Vagina (tissue), 2 donors: Measurements from ENCODE around the gene DOK3. TPM values are rescaled to one million over a fixed set of nuclear protein-coding genes. Genes with fewer than 3 reads are reported as not detected.

ENCODE experiments used
- DNase-seq, 2 donors: peaks; one replicate each; pipeline ENCODE4 v3.0.0-alpha.2; 2017; ENCODE audit errors: extremely low spot score in 2 of 2
- H3K27ac ChIP-seq: fragments of 200-600 bp; sonication (generic); one replicate; pipeline ENCODE4 v1.5.1; 2019
- H3K27me3 ChIP-seq: fragments of 200-600 bp; sonication (generic); one replicate; pipeline ENCODE4 v1.5.1; 2019
- H3K36me3 ChIP-seq, 2 donors: fragments of 200-600 bp; sonication (generic); one replicate each; pipeline ENCODE4 v1.5.1; 2017 to 2019
- H3K4me1 ChIP-seq: fragments of 200-600 bp; sonication (generic); one replicate; pipeline ENCODE4 v1.5.1; 2019
- H3K4me3 ChIP-seq, 2 donors: fragments of 200-600 bp; sonication (generic); 1 replicate in 1 of 2; 2 replicates in 1 of 2; pipeline ENCODE4 v1.5.1; 2016 to 2019
- H3K9me3 ChIP-seq: fragments of 200-600 bp; sonication (generic); one replicate; pipeline ENCODE4 v1.5.1; 2019
- POLR2A ChIP-seq, 2 donors: fragments of 450-650 bp; IDR thresholded peaks; one replicate each; pipeline ENCODE4 v1.6.1; 2017; ENCODE audit warnings: antibody characterized with exemption in 2 of 2, mild to moderate bottlenecking in 2 of 2, moderate library complexity in 2 of 2
- POLR2AphosphoS5 ChIP-seq, 2 donors: sonication (generic); formaldehyde crosslinking; IDR thresholded peaks; one replicate each; pipeline ENCODE4 v1.9.0; 2017; ENCODE audit warnings: antibody characterized with exemption in 2 of 2, mild to moderate bottlenecking in 2 of 2, low read depth in 1 of 2; ENCODE audit not compliant: insufficient read depth in 1 of 2
- intact Hi-C: fragments of 100-400 bp; cut with DNase I; formaldehyde crosslinking; loops from one replicate; pipeline ENCODE4 v1.15.1; 2023
- total RNA-seq: library from RNA; depleted of rRNA; stranded (reverse); fragments of >200 nt; gene quantifications from one replicate; pipeline ENCODE4 v1.2.3, GENCODE V29; 2016
- TF ChIP-seq, protein P1 (sequence below), 3 experiments: fragments of 450-650 bp in 2 of 3; fragments of 200-600 bp in 1 of 3; sonication (generic) in 1 of 3; IDR thresholded peaks; one replicate each; pipeline ENCODE4 v1.5.1; 2017 to 2019; ENCODE audit warnings: antibody characterized with exemption in 3 of 3, mild to moderate bottlenecking in 2 of 3, moderate library complexity in 2 of 3

Gene DOK3
- total RNA-seq, 1 donor from 2014 or later = 12.0 TPM

- H3K27me3 ChIP-seq = no peaks in the 10 kb centered on the region
- peaks cover 0 to 50% of the 10 kb centered on the region in 2 donors for H3K36me3 ChIP-seq
- no peak for DNase-seq
- TF ChIP-seq POLR2AphosphoS5 (IDR thresholded peaks at IDR 0.05; ENCODE audit: insufficient read depth in 1 of 2, low read depth in 1 of 2) = no peak
- no peak for TF ChIP-seq POLR2A (IDR thresholded peaks at IDR 0.05)
- TF ChIP-seq, protein P1, sequence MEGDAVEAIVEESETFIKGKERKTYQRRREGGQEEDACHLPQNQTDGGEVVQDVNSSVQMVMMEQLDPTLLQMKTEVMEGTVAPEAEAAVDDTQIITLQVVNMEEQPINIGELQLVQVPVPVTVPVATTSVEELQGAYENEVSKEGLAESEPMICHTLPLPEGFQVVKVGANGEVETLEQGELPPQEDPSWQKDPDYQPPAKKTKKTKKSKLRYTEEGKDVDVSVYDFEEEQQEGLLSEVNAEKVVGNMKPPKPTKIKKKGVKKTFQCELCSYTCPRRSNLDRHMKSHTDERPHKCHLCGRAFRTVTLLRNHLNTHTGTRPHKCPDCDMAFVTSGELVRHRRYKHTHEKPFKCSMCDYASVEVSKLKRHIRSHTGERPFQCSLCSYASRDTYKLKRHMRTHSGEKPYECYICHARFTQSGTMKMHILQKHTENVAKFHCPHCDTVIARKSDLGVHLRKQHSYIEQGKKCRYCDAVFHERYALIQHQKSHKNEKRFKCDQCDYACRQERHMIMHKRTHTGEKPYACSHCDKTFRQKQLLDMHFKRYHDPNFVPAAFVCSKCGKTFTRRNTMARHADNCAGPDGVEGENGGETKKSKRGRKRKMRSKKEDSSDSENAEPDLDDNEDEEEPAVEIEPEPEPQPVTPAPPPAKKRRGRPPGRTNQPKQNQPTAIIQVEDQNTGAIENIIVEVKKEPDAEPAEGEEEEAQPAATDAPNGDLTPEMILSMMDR (IDR thresholded peaks at IDR 0.05) = no peak
- H3K4me3 ChIP-seq = no peak overlapping the region
- H3K4me1 ChIP-seq = peaks cover 18% of the 10 kb centered on the region
- no peak overlapping the region for H3K27ac ChIP-seq
- no peaks in the 10 kb centered on the region for H3K9me3 ChIP-seq
- intact Hi-C loops = no loop called here
Measured at GRCh38 chr5:177512736-177513380, 3.2 kb upstream of the DOK3 start.

DNA sequence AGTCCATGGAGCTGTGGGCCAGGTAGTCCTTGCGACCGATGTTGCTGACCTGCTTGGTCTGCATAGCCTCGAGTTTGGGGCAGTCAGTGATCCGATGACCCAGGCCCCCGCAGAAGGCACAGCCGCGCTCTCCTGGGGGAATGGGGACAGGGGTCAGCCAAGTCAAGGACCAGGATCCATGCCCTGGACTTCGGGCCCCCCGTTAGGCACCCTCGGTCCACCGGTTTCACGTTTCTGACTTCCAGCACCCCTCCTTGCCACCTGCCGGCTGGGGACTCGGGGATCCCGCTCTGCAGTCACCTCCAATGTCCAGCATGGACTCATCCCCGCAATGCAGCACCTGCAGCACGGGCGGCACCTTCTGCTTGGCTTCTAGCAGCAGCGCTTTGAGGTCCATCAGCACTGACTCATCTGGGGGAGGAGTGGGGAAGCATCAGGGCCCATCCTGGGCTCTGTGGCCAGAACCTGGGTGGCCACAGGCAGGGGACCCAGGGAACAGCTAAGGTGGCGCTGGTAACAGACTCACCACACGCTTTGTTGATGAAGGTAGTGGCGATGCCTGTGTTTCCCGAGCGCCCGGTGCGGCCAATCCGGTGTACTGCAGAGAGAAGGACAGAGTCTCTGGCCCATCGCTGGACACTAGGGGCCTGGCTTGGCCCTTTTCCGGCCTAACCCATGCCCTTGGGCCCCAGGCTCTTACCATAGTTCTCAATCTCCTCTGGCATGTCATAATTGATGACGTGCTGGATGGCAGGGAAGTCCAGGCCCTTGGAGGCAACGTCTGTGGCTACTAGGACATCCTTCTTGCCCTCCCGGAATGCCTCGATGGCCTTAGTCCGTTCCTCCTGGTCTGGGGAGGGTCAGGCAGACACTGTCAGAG, 2.4 kb upstream of the DOK3 start:
- Histone ChIP-seq H3K4me3 (no peak overlapping the region), H3K27ac (no peak overlapping the region), H3K4me1 (peaks cover 18% of the 10 kb centered on the region), H3K9me3 (no peaks in the 10 kb centered on the region), H3K27me3 (no peaks in the 10 kb centered on the region), H3K36me3 (peaks cover 0 to 50% of the 10 kb centered on the region in 2 donors)
- TF ChIP-seq POLR2AphosphoS5 (IDR thresholded peaks at IDR 0.05; ENCODE audit: insufficient read depth in 1 of 2, low read depth in 1 of 2) (no peak), POLR2A (IDR thresholded peaks at IDR 0.05) (no peak)
- TF ChIP-seq, protein P1 (IDR thresholded peaks at IDR 0.05) = no peak
- intact Hi-C loops = no loop called here
- DNase-seq = no peak

DNA sequence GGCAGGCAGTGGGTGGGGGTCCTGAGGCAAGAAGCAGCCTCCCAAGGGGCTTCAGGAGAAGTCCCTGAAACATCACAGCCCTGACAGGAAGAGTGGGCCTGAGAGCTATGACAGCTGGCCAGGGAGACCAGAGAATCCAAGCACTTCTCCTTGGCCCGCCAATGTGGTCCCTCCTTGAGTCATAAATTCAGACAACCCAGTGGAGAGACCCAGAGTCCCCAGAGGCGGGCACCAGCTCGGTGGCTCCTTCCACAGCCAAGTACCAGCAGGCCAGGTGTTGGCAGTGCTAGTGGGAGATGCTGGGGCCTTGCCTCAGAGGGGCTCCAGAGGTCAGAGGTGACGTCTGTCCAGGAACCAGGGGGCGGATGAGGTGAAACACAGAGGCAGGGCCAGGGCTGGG, 1.6 kb upstream of the DOK3 start:
- H3K9me3 ChIP-seq = no peaks in the 10 kb centered on the region
- H3K27me3 ChIP-seq = no peaks in the 10 kb centered on the region
- H3K4me3 ChIP-seq = no peak overlapping the region
- TF ChIP-seq, protein P1 (IDR thresholded peaks at IDR 0.05) = no peak
- no peak for TF ChIP-seq POLR2AphosphoS5 (IDR thresholded peaks at IDR 0.05; ENCODE audit: insufficient read depth in 1 of 2, low read depth in 1 of 2)
- TF ChIP-seq POLR2A (IDR thresholded peaks at IDR 0.05) = no peak
- intact Hi-C loops = no loop called here
- H3K27ac ChIP-seq = no peak overlapping the region
- peaks cover 0 to 50% of the 10 kb centered on the region in 2 donors for H3K36me3 ChIP-seq
- peaks cover 16% of the 10 kb centered on the region for H3K4me1 ChIP-seq
- no peak for DNase-seq

- peaks cover 10% of the 10 kb centered on the region for H3K4me1 ChIP-seq
- TF ChIP-seq POLR2AphosphoS5 (IDR thresholded peaks at IDR 0.05; ENCODE audit: insufficient read depth in 1 of 2, low read depth in 1 of 2) (no peak), POLR2A (IDR thresholded peaks at IDR 0.05) (no peak)
- TF ChIP-seq, protein P1 (IDR thresholded peaks at IDR 0.05) = no peak
- H3K36me3 ChIP-seq = peaks cover 0 to 49% of the 10 kb centered on the region in 2 donors
- no peaks in the 10 kb centered on the region for H3K27me3 ChIP-seq
- no peak for DNase-seq
- intact Hi-C loops = no loop called here
- H3K9me3 ChIP-seq = no peaks in the 10 kb centered on the region
- H3K4me3 ChIP-seq = no peak overlapping the region
- H3K27ac ChIP-seq = no peak overlapping the region
Measured at GRCh38 chr5:177510567-177511053, 984 bp upstream of the DOK3 start.
